ENCODE data around the gene NUP133.

- TF ChIP-seq POLR2A (IDR thresholded peaks at IDR 0.05; ENCODE audit: low read depth, low read length) (no peak), POLR2AphosphoS5 (IDR thresholded peaks at IDR 0.05; ENCODE audit: low read depth, low read length) (no peak), TAF1 (IDR thresholded peaks at IDR 0.05; ENCODE audit: low read depth, low read length) (no peak)
Observed at GRCh38 chr1:229403573-229403972, 104.6 kb downstream of the NUP133 start.

Measured in GM12891 (cell line).